ENCODE measurements around the gene TMEM217.

TMEM217 gene

GRCh38 chr6:37196451-37196850, 61.5 kb downstream of the TMEM217 start (continued):
- TF ChIP-seq ZNF140 (tag by site-specific recombination; IDR thresholded peaks at IDR 0.05) (peak; percentile 65; the same call in 1 of the 2 replicates), ZNF555 (tag by site-specific recombination; conservative IDR thresholded peaks at IDR 0.05) (peak; percentile 88), ZNF664 (tag by site-specific recombination; IDR thresholded peaks at IDR 0.05) (peak; percentile 58; the same call in 1 of the 2 replicates), ZNF510 (tag by site-specific recombination; IDR thresholded peaks at IDR 0.05; ENCODE audit: insufficient replicate concordance) (peak; percentile 81), ZNF202 (tag by site-specific recombination; IDR thresholded peaks at IDR 0.05; ENCODE audit: borderline replicate concordance) (0 out of 2 replicates have a peak, but pooled peaks have one; percentile 74), ZNF501 (tag by site-specific recombination; IDR thresholded peaks at IDR 0.05) (0 out of 2 replicates have a peak, but pooled peaks have one; percentile 31), ZNF341 (tag by site-specific recombination; IDR thresholded peaks at IDR 0.05; ENCODE audit: low read depth) (peak; percentile 30; the same call in 1 of the 2 replicates), ZNF394 (tag by site-specific recombination; IDR thresholded peaks at IDR 0.05; ENCODE audit: borderline replicate concordance) (peak; percentile 98), ZNF292 (tag by site-specific recombination; IDR thresholded peaks at IDR 0.05; ENCODE audit: borderline replicate concordance, low read depth) (peak; percentile 67), ZNF433 (tag by site-specific recombination; IDR thresholded peaks at IDR 0.05; ENCODE audit: low read depth) (peak; percentile 69), ZNF19 (tag by site-specific recombination; IDR thresholded peaks at IDR 0.05; ENCODE audit: low read depth) (0 out of 2 replicates have a peak, but pooled peaks have one; percentile 9), REST (tag by site-specific recombination; IDR thresholded peaks at IDR 0.05) (peak; percentile 82), ZBTB11 (tag by site-specific recombination; conservative IDR thresholded peaks at IDR 0.05; ENCODE audit: low read depth) (peak; percentile 82), ZNF558 (tag by site-specific recombination; IDR thresholded peaks at IDR 0.05) (peak; percentile 87), ZNF426 (tag by site-specific recombination; IDR thresholded peaks at IDR 0.05) (peak; percentile 93), PRDM4 (tag by site-specific recombination; IDR thresholded peaks at IDR 0.05) (peak; percentile 16; the same call in 1 of the 2 replicates), SP3 (tag by site-specific recombination; IDR thresholded peaks at IDR 0.05) (0 out of 2 replicates have a peak, but pooled peaks have one; percentile 23), ZNF629 (tag by site-specific recombination; IDR thresholded peaks at IDR 0.05) (peak; percentile 59; the same call in 1 of the 2 replicates)
